Measurements from ENCODE around the gene APBB1IP.

GRCh38 chr10:26566525-26567350 is 128.6 kb downstream of the APBB1IP start:
- TF ChIP-seq CTCF (conservative IDR thresholded peaks at IDR 0.05; ENCODE audit: low read depth, low read length) (no peak), EZH2 (IDR thresholded peaks at IDR 0.05; ENCODE audit: low read length, unreplicated experiment) (no peak)

All from PC-3 (cell line).